Islet precursor cell (in vitro differentiated cells): Measurements from ENCODE around the gene MED13L.

ENCODE experiments used
- DNase-seq: peaks from one replicate; pipeline ENCODE4 v3.0.0-alpha.2; 2018

The MED13L gene

DNA sequence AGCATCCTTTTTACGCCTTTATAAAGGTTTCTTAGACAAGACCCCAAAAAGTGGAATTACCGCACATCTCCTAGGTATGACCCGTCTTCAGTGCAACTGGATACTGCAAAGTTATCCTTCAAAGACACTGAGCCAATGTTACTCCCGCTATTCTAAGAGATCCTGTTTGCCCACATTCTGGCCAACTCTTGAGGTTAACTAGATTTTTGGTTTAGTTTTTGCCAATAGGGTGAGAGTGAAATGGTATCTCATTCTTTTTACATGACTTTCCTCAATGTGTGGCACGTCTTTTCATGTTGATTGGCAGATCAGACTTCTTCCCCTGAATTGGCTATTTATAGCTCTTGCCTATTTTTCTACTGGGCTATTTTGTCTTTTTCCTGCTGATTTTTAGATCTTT is 347.2 kb downstream of the MED13L start:
- peak; percentile 39 for DNase-seq

DNA sequence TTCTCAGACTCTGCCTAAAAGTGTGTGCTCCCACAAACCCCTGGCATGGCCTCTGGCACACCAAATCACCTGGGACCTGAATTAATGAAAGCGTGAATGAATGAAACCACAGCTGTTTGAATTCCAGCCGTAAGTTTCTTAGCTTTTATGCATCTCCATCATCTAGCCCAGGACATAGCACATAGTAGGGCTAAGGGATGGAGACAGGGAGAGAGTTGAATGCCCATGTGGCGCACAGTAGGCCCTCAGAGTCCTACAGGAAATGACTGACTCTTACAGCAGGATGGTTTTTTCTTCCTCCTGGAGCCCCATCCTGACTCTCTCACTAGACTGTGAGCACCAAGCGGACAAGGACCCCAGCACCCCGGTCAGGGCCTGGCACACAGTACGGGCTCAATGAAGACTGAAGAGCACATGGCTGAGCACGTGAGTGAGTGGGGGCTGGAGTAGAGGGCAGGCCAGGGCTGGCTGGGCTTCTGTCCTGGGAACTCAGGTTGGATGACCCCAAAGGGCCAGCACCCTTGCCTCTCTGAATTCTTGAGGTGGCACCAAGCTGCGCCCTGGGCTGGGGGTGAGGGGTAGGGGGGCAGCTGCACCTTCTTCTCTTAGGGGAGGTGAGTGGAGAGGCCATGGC is 351.3 kb downstream of the MED13L start:
- DNase-seq = peak; percentile 46

GRCh38 chr12:115923851-115924250 is 353.6 kb downstream of the MED13L start:
- peak; percentile 46 for DNase-seq

- peak; percentile 45 for DNase-seq
Measured at GRCh38 chr12:115922952-115923564, 354.4 kb downstream of the MED13L start.

GRCh38 chr12:115920395-115921183 is 356.9 kb downstream of the MED13L start:
- DNase-seq = peak; percentile 26

DNA sequence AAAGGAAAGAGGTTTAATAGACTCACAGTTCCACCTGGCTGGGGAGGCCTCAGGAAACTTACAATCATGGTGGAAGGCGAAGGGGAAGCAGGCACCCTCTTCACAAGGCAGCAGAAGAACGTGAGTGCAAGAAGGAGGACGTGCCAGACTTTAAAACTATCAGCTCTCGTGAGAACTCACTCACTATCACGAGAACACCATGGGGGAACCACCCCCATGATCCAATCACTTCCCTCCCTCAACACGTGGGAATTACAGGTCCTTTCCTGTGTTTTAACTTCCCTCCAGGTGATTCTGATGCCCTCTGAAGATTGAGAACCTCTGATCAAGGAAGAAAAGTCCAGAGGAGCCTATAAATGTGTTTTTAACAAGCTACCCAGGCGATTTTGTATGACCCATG is 358.7 kb downstream of the MED13L start:
- DNase-seq = peak; percentile 26

- DNase-seq = peak; percentile 89
Measured at GRCh38 chr12:115916910-115917668, 360.4 kb downstream of the MED13L start.

GRCh38 chr12:115914122-115914521 is 363.4 kb downstream of the MED13L start:
- peak; percentile 38 for DNase-seq

DNA sequence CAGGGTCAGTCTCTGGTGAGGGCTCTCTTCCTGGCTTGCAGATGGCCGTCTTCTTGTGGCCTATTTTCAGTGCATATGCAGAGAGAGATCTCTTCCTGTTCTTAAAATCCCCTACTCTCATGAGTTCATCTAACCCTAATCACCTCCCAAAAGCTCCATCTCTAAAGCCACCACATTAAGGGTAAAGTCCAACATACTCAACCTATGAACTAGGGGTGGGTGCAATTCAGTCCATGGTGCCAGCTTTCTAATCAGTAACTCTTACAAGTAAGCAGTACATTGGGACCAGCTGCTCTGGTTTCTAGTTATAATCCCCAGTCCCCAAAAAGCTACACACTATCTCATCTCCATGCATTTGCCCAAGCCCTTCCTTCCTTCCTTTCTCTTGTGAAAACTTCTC is 365.1 kb downstream of the MED13L start:
- DNase-seq = no peak

- DNase-seq = no peak
Measured at GRCh38 chr12:115911360-115911759, 366.1 kb downstream of the MED13L start.

GRCh38 chr12:115910057-115910456 is 367.4 kb downstream of the MED13L start:
- no peak for DNase-seq
